Colonic mucosa (tissue), 4 donors: ENCODE results near the gene FUCA1. TPM values are rescaled to one million over a fixed set of nuclear protein-coding genes. Genes with fewer than 3 reads are reported as not detected.
"Not testable (repeated sequence)": the region's sequence is repeated elsewhere in the genome, so short reads cannot be mapped to it uniquely, and the experiment has no call there.

ENCODE experiments used
- DNase-seq: peaks from one replicate; pipeline ENCODE4 v3.0.0-alpha.2; 2020
- H3K27ac ChIP-seq: fragments of 200-600 bp; one replicate; pipeline ENCODE4 v1.8.0; 2021
- H3K27me3 ChIP-seq: fragments of 200-600 bp; one replicate; pipeline ENCODE4 v1.8.0; 2021
- H3K36me3 ChIP-seq: fragments of 200-600 bp; one replicate; pipeline ENCODE4 v1.8.0; 2021
- H3K4me1 ChIP-seq: fragments of 200-600 bp; one replicate; pipeline ENCODE4 v1.8.0; 2021; ENCODE audit warnings: mild to moderate bottlenecking
- H3K4me3 ChIP-seq: fragments of 200-600 bp; one replicate; pipeline ENCODE4 v1.8.0; 2021
- H3K9ac ChIP-seq, 2 donors: one replicate each; pipeline ENCODE4 v1.7.0; 2013; ENCODE audit warnings: control low read depth in 2 of 2, low read depth in 2 of 2, low read length in 2 of 2
- H3K9me3 ChIP-seq: fragments of 200-600 bp; one replicate; pipeline ENCODE4 v1.8.0; 2021
- CTCF ChIP-seq: fragments of 200-600 bp; IDR thresholded peaks from one replicate; pipeline ENCODE4 v1.8.0; 2022; ENCODE audit warnings: antibody characterized with exemption, mild to moderate bottlenecking
- intact Hi-C: fragments of 100-400 bp; cut with DNase I; formaldehyde crosslinking; loops from one replicate; pipeline ENCODE4 v1.14.1; 2022
- total RNA-seq, 2 donors: library from RNA; stranded (reverse); fragmentation: NEBNext Ultra II Directional in 1 of 2; extraction: Animal tissue kit (Norgen Biotek cat#: 25700) in 1 of 2; gene quantifications; one replicate each; pipeline ENCODE4 v1.2.1, GENCODE V29; 2021
- donor health status: healthy.
- donor health status: DM: no; HTN: no; CAD: no.
- donor health status: DM: no; HTN: no; CAD: no.

The FUCA1 gene
- total RNA-seq, 2 donors from 2014 or later, result 70.1 to 165 TPM

- Histone ChIP-seq H3K9ac (no peak overlapping the region), H3K27me3 (no peaks in the 10 kb centered on the region), H3K27ac (no peak overlapping the region), H3K4me1 (no peaks in the 10 kb centered on the region), H3K4me3 (no peak overlapping the region), H3K9me3 (no peaks in the 10 kb centered on the region), H3K36me3 (peaks cover 13% of the 10 kb centered on the region)
- intact Hi-C loops, result no loop called here
- no peak for TF ChIP-seq CTCF
- DNase-seq, result no peak
These were observed 5.5 kb downstream of the FUCA1 start for GRCh38 chr1:23862640-23863039.

GRCh38 chr1:23854568-23854967, 13.5 kb downstream of the FUCA1 start:
- no peaks in the 10 kb centered on the region for H3K27me3 ChIP-seq
- no peaks in the 10 kb centered on the region for H3K36me3 ChIP-seq
- no peaks in the 10 kb centered on the region for H3K9me3 ChIP-seq
- no peak overlapping the region for H3K27ac ChIP-seq
- no peak overlapping the region for H3K4me3 ChIP-seq
- H3K4me1 ChIP-seq, result no peaks in the 10 kb centered on the region
- no peak for DNase-seq
- intact Hi-C loops, result no loop called here
- no peak for TF ChIP-seq CTCF
- H3K9ac ChIP-seq, result no peak overlapping the region

- H3K9me3 ChIP-seq, H3K27me3 ChIP-seq, H3K4me3 ChIP-seq, DNase-seq, intact Hi-C loops, H3K9ac ChIP-seq, H3K36me3 ChIP-seq, H3K4me1 ChIP-seq, H3K27ac ChIP-seq: not testable (repeated sequence)
These were observed 15.0 kb downstream of the FUCA1 start for GRCh38 chr1:23853124-23853523.

GRCh38 chr1:23851406-23851805, 16.7 kb downstream of the FUCA1 start:
- H3K9ac ChIP-seq, H3K36me3 ChIP-seq, intact Hi-C loops: not testable (repeated sequence)

GRCh38 chr1:23848673-23849616, 19.1 kb downstream of the FUCA1 start:
- no peak for DNase-seq
- Histone ChIP-seq H3K27ac (no peak overlapping the region), H3K36me3 (no peaks in the 10 kb centered on the region), H3K4me1 (no peaks in the 10 kb centered on the region), H3K27me3 (no peaks in the 10 kb centered on the region), H3K4me3 (no peak overlapping the region), H3K9ac (no peak overlapping the region), H3K9me3 (no peaks in the 10 kb centered on the region)
- TF ChIP-seq CTCF, result no peak
- intact Hi-C loops, result no loop called here

More at GRCh38 chr1:23851406-23851805, 16.7 kb downstream of the FUCA1 start:
- H3K4me3 ChIP-seq, H3K27ac ChIP-seq, H3K9me3 ChIP-seq, H3K27me3 ChIP-seq, DNase-seq, H3K4me1 ChIP-seq: not testable (repeated sequence)

GRCh38 chr1:23847482-23848095, 20.5 kb downstream of the FUCA1 start:
- H3K4me3 ChIP-seq, intact Hi-C loops, H3K9ac ChIP-seq, H3K4me1 ChIP-seq, DNase-seq, H3K27ac ChIP-seq, H3K27me3 ChIP-seq, H3K36me3 ChIP-seq, H3K9me3 ChIP-seq: not testable (repeated sequence)

- no peaks in the 10 kb centered on the region for H3K36me3 ChIP-seq
- TF ChIP-seq CTCF, result no peak
These were observed 22.9 kb downstream of the FUCA1 start for GRCh38 chr1:23845163-23845562.

More at GRCh38 chr1:23845163-23845562, 22.9 kb downstream of the FUCA1 start:
- DNase-seq, result no peak
- Histone ChIP-seq H3K4me3 (no peak overlapping the region), H3K27me3 (no peaks in the 10 kb centered on the region), H3K4me1 (no peaks in the 10 kb centered on the region), H3K27ac (no peak overlapping the region), H3K9ac (no peak overlapping the region), H3K9me3 (no peaks in the 10 kb centered on the region)
- intact Hi-C loops, result no loop called here
